HL-60 (cell line): ENCODE measurements around the gene TBCK.
"Not testable (repeated sequence)": the region's sequence is repeated elsewhere in the genome, so short reads cannot be mapped to it uniquely, and the experiment has no call there.

Experiments used
- DNase-seq, 2 experiments: peaks; one replicate each; pipeline ENCODE4 v3.0.0-alpha.2; 2010 to 2020; ENCODE audit warnings: low read depth in 1 of 2, low spot score in 1 of 2
- H3K27ac ChIP-seq: fragments of 250-450 bp; sonication (Bioruptor Pico); replicated peaks from 2 replicates; pipeline ENCODE4 v1.5.1; 2020; ENCODE audit warnings: mild to moderate bottlenecking, moderate library complexity
- H3K27me3 ChIP-seq: fragments of 250-450 bp; sonication (Bioruptor Pico); 2 replicates; pipeline ENCODE4 v1.5.1; 2021; ENCODE audit warnings: mild to moderate bottlenecking, moderate library complexity; ENCODE audit not compliant: insufficient read depth, poor library complexity, severe bottlenecking
- H3K4me3 ChIP-seq: replicated peaks from 2 replicates; pipeline ENCODE4 v1.5.1; 2011; ENCODE audit warnings: mild to moderate bottlenecking, control low read depth, low read length; ENCODE audit not compliant: insufficient read depth
- GABPA ChIP-seq: IDR thresholded peaks from 2 replicates; pipeline ENCODE4 v1.6.1; 2012; ENCODE audit warnings: low read depth
- POLR2AphosphoS5 ChIP-seq: IDR thresholded peaks from 2 replicates; pipeline ENCODE4 v1.6.1; 2012; ENCODE audit warnings: low read depth
- SPI1 ChIP-seq: IDR thresholded peaks from 2 replicates; pipeline ENCODE4 v1.6.1; 2012; ENCODE audit warnings: low read depth, mild to moderate bottlenecking, borderline replicate concordance
- TF ChIP-seq, protein P1 (sequence below): IDR thresholded peaks from 2 replicates; pipeline ENCODE4 v1.6.1; 2012; ENCODE audit warnings: low read depth; ENCODE audit not compliant: insufficient replicate concordance
- TF ChIP-seq, protein P2 (sequence below): IDR thresholded peaks from one replicate; pipeline ENCODE4 v1.5.1; 2011; ENCODE audit warnings: low read length, control low read depth, inconsistent platforms; ENCODE audit not compliant: insufficient read depth

The TBCK gene

DNA sequence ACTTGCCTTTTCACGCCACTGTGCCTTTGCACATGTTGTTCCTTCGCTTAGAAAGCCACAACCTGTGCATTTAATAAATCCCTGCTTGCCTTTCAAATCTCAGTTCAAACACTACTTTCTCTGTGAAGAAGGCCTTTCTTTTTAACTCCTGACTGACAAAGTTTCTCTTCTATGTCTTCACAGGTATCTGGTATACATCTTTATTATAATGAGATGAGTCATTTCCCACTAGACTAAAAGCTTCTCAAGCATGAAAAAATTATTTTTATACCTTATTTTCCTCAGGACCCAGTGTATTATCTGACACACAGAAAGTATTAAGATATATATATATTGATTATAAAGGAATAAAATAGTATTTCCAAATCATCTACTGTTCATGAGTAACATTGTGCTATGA is 189.9 kb downstream of the TBCK start:
- Histone ChIP-seq H3K27me3 (no peaks in the 10 kb centered on the region), H3K27ac (no peak overlapping the region), H3K4me3 (no peak overlapping the region)
- TF ChIP-seq, protein P1, sequence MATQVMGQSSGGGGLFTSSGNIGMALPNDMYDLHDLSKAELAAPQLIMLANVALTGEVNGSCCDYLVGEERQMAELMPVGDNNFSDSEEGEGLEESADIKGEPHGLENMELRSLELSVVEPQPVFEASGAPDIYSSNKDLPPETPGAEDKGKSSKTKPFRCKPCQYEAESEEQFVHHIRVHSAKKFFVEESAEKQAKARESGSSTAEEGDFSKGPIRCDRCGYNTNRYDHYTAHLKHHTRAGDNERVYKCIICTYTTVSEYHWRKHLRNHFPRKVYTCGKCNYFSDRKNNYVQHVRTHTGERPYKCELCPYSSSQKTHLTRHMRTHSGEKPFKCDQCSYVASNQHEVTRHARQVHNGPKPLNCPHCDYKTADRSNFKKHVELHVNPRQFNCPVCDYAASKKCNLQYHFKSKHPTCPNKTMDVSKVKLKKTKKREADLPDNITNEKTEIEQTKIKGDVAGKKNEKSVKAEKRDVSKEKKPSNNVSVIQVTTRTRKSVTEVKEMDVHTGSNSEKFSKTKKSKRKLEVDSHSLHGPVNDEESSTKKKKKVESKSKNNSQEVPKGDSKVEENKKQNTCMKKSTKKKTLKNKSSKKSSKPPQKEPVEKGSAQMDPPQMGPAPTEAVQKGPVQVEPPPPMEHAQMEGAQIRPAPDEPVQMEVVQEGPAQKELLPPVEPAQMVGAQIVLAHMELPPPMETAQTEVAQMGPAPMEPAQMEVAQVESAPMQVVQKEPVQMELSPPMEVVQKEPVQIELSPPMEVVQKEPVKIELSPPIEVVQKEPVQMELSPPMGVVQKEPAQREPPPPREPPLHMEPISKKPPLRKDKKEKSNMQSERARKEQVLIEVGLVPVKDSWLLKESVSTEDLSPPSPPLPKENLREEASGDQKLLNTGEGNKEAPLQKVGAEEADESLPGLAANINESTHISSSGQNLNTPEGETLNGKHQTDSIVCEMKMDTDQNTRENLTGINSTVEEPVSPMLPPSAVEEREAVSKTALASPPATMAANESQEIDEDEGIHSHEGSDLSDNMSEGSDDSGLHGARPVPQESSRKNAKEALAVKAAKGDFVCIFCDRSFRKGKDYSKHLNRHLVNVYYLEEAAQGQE, result no peak
- TF ChIP-seq, protein P2, sequence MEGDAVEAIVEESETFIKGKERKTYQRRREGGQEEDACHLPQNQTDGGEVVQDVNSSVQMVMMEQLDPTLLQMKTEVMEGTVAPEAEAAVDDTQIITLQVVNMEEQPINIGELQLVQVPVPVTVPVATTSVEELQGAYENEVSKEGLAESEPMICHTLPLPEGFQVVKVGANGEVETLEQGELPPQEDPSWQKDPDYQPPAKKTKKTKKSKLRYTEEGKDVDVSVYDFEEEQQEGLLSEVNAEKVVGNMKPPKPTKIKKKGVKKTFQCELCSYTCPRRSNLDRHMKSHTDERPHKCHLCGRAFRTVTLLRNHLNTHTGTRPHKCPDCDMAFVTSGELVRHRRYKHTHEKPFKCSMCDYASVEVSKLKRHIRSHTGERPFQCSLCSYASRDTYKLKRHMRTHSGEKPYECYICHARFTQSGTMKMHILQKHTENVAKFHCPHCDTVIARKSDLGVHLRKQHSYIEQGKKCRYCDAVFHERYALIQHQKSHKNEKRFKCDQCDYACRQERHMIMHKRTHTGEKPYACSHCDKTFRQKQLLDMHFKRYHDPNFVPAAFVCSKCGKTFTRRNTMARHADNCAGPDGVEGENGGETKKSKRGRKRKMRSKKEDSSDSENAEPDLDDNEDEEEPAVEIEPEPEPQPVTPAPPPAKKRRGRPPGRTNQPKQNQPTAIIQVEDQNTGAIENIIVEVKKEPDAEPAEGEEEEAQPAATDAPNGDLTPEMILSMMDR, result no peak
- TF ChIP-seq SPI1, result no peak
- no peak for TF ChIP-seq POLR2AphosphoS5
- no peak for TF ChIP-seq GABPA
- no peak for DNase-seq

DNA sequence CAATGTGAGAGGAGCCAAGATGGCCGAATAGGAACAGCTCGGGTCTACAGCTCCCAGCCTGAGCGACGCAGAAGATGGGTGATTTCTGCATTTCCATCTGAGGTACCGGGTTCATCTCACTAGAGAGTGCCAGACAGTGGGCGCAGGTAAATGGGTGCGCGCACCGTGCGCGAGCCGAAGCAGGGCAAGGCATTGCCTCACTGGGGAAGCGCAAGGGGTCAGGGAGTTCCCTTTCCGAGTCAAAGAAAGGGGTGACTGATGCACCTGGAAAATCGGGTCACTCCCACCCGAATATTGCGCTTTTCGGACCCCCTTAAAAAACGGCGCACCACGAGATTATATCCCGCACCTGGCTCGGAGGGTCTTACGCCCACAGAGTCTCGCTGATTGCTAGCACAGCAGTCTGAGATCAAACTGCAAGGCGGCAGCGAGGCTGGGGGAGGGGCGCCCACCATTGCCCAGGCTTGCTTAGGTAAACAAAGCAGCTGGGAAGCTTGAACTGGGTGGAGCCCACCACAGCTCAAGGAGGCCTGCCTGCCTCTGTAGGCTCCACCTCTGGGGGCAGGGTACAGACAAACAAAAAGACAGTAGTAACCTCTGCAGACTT is 196.0 kb downstream of the TBCK start:
- DNase-seq, H3K27me3 ChIP-seq, H3K4me3 ChIP-seq, H3K27ac ChIP-seq: not testable (repeated sequence)

DNA sequence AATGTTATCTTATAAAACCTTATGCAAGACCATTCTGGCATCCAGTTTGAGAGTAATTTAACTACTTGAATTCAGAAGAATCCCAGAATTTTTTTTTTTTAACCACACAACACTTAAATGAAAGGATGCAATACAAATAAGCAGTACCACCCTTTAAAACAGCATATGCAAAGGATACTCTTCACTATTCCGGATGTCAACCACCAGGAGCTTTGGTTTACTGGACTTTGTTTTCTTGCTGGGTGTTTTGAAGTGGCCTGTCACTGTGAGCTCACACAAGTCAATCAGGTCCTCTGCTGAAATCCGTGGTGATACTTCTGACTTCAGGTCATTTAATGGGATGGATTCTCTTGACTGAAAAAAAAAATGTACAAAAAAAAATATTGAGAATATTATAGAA is 200.0 kb downstream of the TBCK start:
- no peaks in the 10 kb centered on the region for H3K27me3 ChIP-seq
- TF ChIP-seq, protein P2, result no peak
- no peak for TF ChIP-seq GABPA
- TF ChIP-seq SPI1, result no peak
- TF ChIP-seq, protein P1, result no peak
- TF ChIP-seq POLR2AphosphoS5, result no peak
- no peak overlapping the region for H3K27ac ChIP-seq
- DNase-seq, result no peak
- H3K4me3 ChIP-seq, result no peak overlapping the region

DNA sequence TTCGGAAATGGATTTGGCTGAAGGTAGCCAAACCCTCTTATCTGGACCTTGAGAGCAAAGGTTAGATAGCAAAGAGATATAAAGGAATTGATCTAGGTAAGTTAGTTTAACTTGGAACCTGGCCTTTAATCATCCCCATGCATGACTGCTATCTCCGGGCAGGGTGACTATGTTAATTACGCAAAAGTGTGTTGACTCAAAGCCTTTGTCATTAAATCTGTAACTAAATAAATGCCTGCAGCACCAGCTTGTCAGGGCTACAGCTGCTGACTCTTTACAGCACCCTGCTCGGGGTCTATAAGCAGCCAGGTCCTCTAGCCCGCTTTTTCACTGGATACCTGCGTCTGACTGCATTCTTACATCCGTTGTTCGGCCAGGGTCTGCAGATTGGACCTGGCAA is 201.7 kb downstream of the TBCK start:
- TF ChIP-seq, protein P1, result no peak
- TF ChIP-seq POLR2AphosphoS5 (no peak), SPI1 (no peak)
- TF ChIP-seq, protein P2, result no peak
- Histone ChIP-seq H3K4me3 (no peak overlapping the region), H3K27ac (no peak overlapping the region), H3K27me3 (no peaks in the 10 kb centered on the region)
- DNase-seq, result no peak

DNA sequence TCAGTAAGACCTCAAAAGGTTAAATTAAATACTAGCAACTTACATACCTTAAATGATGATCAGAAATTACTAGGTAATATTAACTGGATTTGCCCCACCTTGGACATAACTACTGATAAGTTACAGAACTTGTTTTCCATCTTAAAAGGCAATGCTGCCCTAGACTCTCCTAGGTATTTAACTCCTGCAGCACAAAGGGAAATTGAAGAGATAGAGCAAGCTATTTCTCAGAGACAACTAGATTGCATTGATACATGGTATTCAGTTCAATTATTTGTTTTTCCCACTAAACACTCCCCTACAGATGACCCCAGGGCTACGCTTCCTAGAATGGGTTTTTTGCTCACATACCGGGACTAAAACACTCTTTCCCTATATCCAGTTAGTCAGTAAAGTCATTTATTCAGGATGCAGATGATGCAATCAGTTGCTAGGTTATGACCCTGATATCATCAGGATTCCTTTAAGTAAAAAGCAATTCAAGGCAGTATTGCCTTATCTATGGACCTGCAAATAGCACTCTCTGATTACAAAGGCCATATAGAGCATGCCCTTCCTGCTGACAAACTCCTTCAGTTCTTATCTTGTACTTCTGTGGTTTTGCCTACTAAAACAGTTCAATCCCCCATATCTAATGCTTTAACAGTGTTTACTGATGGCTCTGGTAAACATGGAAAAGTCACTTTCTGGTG is 204.1 kb downstream of the TBCK start:
- not testable (repeated sequence) for H3K27me3 ChIP-seq, DNase-seq, H3K4me3 ChIP-seq, H3K27ac ChIP-seq
